Middle frontal gyrus (tissue), 1 donor: ENCODE results near the gene POLR1A.

Source experiments
- DNase-seq: peaks from one replicate; pipeline ENCODE4 v3.0.0-alpha.2; 2015; ENCODE audit warnings: low spot score; ENCODE audit errors: extremely low spot score

The POLR1A gene

DNA sequence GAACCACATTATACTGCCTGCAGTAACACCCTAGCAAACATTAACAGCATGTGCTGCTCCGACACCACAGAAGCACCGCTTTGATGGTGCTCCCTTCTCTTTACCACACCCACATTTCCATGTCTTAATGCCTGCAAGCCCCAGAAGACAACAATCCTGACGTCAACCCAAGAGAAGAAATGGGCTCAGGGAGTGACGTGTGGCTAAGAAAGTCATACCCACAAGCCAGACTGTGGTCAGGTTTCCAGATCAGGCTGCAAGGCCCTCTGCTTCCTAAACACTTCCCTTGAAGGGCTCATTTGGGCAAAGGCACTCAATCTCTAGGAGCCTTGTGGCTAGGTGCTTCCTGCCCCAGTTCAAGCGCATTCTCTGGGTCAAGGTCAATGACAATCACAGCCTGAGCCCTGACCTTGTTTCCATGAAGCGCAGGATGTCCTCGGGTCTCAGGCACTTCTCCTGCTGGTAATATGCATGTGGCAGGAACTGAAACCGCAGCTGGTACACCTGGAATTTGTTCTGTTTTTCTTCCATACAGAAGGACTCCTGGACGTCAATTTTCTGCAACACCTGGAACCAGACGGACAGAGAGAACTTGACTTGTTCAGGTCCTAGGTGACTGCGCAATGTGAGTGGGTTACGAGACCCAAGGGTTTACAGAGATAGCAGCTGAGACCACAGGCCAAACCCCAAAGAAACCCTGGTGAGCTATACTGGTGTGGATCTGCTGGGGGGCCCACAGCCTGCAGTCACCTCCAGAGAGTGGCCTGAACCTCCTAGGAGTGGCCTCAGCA is 67.2 kb downstream of the POLR1A start:
- DNase-seq, result no peak

DNA sequence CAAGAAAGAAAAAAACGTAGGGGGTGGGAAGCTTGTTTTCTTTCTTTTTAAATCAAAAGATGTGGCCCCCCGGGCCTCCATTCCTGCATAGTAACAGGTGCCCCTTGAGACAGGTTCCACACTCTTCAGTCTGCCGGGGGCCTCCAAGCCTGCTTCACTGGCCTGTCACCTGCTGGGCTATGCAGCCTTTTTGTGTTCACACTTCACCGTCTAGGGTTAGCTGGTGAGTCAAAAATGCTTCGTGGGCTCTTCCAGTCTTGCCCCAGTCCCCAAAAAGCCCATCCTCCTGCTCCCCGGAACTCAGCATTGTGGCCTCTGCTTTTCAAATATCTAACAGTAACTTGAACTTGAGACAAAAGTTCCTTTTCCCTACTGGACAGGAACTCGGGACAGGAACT is 67.9 kb downstream of the POLR1A start:
- no peak for DNase-seq

DNA sequence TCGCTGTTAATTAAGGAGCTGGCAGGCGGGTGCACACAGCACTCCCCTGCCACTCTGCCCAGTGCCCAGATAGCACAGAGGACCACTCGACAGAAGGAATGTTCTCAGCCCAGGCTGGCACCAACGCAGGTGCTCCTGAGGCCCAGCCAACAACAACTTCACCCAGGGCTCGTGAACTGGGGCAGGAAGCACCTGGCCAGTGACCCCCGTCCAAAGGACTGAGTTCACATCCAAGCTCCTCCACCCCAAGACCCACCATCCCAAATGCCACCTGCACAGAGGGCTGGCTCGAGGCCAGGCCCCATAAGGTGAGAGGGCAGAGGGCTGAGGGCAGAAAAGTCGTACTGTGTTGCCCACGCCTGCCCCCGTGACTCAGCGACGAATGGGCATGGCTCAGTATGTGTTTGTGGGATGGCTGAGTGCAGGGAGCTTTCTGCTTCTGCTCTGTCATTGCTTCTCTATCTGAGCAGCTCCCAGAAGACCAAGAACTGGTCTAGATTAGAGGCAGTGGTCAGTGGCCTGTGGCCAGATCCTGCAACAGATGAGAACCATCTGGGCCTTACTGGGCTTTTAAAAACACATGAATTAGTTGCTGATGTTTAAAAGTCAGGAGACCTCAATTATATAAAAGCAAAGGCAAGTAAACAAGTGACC is 68.4 kb downstream of the POLR1A start:
- no peak for DNase-seq

DNA sequence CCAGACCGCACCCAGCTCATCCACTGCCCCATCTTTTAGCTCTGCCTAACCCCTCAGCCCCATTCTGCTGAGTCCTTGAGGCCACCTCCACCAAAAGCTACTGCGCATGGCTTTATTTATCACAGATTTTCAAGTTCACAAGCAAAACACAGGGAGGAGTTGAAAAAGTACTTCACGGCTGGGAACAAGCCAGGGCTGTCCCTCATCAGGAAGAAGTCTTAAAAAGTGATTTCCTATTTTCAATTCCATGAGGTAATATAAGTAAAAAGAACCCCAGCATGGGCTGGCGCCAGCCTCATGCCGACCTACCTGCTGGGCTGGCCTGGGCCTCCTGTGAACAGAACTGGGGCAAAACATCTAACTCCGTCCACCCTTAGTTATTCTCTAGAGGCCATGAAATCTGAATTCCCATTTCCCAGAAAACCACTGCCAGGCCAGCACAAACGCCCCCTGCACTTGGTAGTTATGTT is 69.0 kb downstream of the POLR1A start:
- no peak for DNase-seq

DNA sequence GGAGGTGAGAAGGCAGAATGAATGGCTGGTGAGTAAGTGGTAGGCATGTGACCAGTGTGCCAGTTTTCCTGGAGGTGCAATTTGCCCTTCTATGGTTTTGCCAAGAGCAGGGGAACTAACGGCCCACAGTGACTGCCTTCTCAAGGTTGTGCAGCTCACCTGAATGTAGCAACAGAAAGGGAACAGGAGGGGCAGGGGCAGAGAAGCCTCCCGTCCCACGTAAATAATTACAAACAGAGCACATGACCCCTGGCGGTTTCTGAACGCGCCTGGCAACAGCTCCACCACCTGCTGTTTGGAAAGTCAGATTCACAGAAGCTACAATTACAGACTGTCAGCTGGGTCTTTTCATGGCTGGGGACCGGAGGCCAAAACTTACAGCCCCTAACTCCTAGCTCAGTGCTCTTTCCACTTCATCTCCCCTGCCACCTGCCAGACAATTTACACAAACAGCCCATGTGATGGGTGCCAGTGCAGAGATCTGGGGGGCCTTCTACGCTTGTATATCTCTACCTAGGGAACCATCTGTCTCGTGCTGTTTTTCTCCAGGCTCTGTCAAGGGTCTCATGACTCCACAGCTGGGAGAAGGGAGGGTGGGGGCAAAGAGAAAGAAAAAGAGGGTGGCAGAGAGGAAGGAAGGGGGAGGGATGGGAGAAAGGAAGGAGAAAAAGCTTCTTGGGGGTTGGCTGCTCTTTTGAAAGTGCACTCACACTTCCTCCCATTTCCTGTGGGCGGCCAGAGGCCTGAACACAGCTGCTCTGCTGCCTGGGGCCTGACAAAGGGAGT is 69.6 kb downstream of the POLR1A start:
- peak; percentile 24 for DNase-seq

DNA sequence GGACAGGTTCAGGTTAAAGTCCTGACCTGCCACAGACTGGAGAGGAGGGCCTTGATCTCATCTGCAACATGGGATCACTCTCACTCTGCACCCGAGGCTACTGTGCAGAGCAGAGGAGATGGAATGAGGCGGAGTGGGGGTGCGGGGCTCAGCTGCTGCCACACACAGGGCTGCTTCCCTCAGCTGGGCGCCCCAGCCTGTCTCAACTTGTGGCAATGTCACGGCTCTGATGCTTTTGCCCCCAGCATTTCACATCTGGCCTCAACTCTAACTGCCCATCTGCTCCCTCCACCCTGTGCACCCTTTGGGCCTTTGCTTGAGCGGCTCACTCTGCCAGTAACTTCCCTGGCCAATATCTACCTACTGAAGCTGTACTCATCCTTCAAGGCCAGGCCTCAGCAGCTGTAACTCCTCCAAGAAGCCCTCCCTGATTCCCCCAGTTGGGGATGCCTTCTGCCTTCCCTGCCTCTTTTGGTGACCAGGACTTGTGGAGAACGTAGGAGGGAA is 70.3 kb downstream of the POLR1A start:
- no peak for DNase-seq

DNA sequence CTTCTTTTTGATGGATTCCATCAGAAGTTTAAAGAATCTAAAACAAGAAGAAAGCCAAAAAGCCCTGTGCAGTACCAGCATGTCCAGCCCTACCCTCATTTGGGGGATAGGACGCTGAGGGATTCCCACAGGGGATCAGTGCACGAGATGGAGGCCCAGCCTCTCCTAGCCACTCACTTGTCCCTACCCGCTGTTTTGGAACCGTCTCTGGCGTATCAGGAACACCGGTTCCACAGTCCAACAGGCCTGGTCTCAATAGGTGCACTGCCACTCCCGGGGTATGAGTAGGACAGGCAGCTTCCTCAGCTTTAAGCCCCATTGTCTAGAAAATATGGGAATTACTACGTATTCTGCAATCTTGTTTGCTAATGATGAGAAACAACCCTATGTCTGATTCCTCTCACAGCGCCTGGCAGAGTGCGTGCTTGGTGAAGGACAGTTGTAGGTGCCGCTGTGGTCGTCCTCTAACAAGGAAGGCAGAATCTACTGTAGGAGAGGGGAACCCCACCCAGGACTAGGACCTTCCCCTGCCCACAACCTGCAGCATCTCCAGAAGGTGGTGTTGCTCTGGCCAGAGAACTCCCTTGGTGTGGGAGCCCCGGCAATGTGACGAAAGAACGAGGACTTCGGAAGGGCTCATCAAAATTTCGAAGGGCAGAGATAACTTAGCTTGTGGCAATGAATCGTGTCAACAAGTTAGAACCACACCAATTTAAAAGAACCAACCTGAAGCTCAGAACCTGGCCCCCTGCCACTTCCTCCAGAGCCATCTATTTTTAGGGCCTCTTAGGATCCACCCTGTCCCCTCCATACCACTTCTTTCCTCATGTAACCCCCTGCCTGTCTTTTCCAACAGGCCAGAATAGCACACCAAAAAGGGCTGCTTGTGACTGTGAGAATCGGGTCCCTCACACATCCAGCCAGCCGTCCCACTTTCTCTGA is 71.7 kb downstream of the POLR1A start:
- no peak for DNase-seq

DNA sequence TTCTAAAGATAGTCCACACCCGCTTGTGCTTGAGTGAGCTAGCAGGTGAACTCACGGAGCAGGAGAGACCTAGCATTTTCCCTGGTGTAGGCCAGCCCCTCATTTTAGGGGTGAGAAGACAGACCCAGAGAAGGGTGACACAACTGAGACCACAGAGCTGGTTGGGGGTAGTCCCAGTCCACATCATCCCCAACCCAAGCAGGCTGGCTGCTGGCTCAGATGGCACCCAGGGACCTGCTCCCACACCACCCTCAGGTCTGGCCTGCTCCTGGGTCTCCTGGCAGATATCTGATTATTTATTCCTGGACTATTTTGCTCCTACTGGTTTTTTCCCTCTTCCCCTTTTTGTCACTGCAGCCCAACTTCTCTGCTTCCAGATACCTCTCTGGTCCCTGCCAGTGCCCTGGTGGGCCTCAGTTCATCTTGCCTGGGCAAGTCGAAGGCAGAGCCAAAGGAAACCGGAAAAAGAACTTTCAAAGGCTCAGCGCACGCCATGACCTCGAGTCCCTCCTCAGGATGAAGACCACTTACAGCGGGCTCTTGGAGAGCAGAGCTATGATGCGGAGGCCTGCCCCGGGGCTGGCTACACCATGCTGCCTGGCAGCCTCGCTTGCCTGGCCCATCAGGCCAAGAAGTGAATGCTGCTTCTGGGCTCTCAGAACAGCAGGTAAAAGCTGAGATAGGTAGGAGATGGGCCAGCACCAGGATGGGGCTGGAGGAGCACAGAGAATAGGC is 72.7 kb downstream of the POLR1A start:
- no peak for DNase-seq

DNA sequence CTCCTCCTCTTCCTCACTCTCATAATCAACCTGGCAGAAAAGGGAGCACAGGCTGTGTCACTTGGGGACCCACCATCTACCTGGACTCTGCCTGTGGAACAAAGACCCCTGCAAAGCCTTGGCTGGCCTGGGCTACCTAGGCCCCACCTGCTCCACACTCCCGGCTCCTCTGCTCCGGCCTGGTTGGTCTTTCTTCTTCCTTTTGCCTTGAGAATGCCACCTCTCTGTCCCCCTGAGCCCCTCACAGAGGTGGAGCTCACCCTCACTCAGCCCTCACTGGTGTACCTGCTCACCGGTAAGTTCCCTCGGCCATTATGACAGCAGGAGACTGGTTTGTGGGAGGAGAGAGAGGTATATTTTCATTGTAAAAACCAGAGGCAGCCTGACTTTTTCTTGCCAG is 74.1 kb downstream of the POLR1A start:
- no peak for DNase-seq

DNA sequence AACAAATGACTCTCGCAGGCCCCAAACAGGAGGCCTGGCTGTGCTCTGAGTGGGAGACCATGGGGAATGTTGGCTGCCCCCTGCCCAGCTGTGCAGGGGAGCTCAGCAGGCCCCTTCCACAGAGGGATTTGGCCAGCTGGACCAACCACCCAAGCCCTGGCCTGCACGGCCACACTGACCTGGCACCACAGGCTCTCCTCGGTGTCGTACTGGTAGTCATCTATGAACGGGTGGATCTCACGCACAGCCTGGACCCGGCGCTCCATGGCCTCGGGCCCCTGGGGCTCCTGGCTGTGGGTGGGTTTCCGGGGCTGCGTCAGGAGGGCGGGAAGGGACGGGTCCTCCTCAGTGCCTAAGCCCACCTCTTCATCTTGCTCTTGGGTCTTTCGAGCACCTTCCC is 74.5 kb downstream of the POLR1A start:
- no peak for DNase-seq

DNA sequence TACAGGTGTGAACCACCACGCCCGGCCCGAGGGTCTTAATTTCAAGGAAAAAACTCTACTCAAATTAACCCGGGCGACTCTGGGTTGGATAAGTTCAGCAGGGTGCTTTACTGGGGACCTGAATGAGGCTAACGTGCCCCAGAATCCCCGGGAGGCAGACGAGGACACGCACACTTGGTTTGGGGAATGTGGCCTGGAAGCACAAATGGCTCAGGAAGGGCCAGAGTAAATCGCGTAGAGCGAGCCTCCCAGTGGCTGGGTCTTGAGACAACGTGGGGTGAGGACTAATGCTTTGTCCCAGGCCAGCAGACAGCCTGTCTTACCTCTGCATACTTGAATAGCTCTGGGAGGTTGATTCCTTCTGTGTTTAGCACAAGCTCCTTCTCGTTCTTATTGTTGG is 75.8 kb downstream of the POLR1A start:
- DNase-seq, result no peak

DNA sequence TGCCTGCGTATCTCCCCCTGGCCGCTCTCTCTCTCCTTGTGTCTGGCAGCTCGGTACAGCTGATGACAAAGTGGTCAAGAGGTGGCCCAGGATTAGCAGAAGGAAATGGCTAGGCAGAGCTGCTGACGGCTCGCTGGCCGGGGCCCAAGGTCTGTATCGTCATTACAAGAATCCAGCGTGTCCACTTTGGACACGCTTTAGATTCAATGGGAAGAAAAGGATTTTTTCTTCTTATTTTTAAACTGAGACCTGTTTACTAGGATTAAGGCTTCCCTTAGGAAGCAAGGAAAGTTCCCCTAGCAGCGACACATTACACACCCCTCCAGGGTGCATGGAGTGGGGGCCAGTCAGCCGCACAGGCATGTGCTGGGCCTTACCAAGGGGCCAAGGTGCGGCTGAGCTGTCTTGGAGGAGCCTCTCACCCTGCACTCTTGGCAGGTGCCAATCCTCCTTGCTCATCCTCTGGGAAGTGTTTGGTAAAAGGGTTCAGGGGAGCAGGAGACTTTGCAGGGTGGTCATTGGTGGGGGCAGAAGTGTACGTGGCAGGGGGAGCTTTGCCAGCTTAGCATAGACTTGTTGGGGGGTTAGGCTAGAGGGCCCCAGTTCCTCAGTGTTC is 76.8 kb downstream of the POLR1A start:
- DNase-seq, result no peak

DNA sequence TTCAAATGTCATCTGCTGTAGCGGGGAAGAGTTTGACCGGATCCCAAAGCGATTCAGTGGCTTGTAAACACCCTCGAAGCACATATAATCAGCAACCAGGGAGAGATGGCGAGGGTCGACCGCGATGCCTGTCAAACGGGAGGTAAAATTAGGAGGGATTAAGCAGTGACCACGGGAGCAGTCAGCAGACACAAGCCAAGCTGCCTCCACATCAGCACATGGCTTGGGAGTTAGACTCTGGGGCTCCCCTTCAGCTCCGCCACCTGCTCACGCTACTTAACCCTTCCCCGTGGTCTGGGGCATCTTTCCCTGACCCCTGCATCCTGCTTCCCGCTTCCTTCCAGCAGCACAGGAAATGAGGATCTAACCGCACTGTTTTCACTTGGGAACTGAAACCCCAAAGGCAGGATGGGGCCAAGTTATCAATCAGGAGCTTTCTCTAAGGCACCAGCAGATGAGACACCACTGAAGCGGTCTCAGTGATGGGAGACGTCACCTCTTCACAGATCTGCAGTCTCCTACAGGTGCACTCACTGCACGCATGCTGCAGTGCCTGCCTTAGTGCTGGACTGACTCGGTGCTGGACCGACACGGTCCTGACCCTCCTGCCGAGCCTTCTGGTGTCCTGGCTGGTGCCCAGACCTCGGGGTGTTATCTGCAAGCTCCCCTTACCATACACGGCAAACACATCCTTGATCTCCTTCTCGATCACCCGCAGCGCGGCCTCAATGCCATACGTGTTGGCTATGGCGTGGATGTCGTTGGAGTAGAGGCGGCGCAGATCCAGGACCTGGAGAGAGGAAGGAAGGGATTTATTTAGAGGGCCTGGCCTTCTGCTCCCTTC is 77.5 kb downstream of the POLR1A start:
- no peak for DNase-seq

DNA sequence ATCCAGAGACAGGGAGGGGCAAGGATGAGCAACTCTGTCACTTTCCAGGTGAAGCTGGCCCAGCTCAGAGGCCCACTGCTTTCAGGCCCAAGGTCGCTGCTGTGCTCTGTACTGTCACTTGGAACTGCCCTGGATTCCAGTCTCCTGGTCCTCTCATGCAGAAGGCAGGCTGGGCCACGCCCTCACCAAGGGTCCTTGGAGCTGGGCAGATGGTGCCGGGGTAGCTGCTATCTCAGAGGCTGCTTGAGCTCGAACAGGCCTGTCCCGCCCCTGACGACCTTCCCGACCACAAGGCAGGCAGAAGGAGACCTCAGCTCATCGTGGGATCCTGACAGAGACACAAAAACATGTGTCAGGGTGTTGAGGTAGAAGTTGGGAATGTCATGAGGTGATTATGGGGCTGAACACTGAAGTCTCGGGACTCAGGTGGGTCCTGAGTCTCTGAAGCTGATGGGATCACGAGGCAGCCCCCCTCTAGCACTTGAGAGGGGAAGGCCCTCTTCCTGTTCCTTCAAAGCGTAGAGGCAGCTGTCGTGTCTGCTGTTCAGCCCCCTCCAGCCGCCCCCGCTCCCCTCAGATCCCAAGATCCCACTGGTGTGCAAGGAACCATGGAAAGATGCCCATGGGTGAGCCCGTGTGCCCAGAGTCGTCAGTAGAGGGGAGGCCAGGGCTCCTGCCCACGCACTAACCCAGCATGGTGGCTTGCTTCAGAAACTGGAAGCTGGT is 78.3 kb downstream of the POLR1A start:
- DNase-seq, result no peak

DNA sequence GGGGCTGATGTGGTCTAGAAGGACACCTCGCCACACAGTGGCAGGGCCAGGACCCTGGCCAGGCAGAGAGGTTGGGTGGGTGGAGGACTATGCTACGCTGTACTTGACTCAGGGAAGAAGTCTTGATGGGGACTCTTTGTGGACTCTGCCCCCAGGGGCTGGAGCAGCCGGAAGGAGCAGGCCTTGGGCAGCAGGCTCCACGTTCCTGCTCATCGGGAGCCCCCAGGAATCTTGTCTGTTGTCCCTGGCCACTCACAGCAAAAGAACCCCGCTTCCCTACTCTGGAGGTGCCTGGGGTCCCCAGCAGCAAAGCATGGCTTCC is 79.0 kb downstream of the POLR1A start:
- no peak for DNase-seq

DNA sequence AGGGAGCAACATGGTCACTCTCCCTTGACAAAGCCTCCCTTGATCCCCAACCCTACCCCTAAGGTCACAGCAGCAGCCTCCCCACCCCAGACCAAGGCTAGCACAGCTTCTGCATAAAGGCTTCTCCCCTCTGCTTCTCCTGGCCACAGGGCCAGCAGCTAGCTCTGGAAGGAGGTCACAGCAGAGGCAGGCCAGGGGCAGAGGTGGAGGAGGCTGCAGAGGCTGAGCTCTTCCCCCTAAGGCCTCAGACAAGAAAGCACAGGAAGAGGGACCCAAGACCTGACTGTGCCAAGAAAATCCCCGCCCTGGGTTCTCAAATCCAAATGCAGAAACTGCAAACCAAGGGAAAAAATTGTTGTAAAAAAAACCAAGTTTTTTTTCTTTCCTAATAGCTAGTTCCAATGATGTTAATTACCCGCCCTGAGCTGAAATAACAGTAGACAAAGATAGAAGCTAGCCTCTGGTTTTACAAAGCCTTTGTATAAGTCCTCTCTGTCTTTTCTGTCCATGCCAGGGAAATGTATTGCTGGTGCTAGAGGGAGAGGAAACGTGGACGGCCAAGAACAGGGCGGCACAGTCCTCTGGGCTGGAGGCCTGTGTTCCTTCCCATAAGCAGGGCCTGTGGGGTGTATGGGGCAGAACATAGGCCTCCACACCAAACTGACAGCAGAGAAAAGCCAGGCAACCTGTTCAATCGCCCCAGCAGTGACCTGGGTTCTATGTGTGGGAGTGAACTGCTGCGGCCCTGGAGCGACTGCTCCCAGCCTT is 79.5 kb downstream of the POLR1A start:
- peak; percentile 17 for DNase-seq

DNA sequence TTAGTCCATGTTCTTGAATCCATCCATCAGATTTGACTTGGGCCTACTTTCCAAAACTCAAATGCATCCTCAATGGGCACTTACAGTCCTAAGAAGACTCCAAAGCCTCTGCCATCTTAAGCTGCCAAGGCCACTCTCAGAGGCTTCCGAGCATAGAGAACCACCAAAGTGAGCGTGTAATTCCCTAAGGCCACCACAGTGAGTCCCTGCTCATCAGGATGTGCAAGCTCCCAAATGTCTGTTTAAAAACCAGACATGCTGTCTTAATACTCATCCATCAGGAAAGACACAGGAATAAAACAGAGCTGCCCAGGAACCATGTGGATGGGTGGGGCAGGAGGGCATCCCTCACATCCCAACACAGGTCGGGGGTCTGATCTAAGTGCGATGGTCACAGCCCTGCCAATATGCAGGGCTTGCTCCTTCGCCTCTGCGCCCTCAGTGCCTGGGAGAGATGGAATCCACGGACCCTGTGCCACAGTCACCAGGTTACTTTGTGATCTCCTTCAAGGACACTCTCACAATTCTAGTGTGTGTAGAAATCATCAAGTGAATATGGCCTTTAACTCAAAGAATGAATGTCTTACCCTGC is 80.4 kb downstream of the POLR1A start:
- no peak for DNase-seq
